ENCODE measurements around the gene NUDT9. TPM values are rescaled to one million over a fixed set of nuclear protein-coding genes. Genes with fewer than 3 reads are reported as not detected.

The NUDT9 gene
- total RNA-seq, 1 experiment from 2014 or later, result 13.3 TPM

Other genes starting within 250 kb of the NUDT9 start
- 7.3 and 8.5 TPM in 2 replicates for gene KLHL8, start 202.0 kb upstream of the NUDT9 start, total RNA-seq (2014; rRNA removed; shearing (Covaris generic))
- 0.10 TPM in 1 of 2 replicates, not detected in the other for gene HSD17B13, start 99.7 kb upstream of the NUDT9 start, total RNA-seq (2014; rRNA removed; shearing (Covaris generic))
- gene HSD17B11, start 31.4 kb upstream of the NUDT9 start, total RNA-seq (2014; rRNA removed; shearing (Covaris generic)), result 107 and 159 TPM in 2 replicates
- gene SPARCL1, start 106.8 kb downstream of the NUDT9 start, total RNA-seq (2014; rRNA removed; shearing (Covaris generic)), result not detected in 2 replicates
- gene DSPP, start 186.0 kb downstream of the NUDT9 start, total RNA-seq (2014; rRNA removed; shearing (Covaris generic)), result not detected in 2 replicates
- gene DMP1, start 227.7 kb downstream of the NUDT9 start, total RNA-seq (2014; rRNA removed; shearing (Covaris generic)), result not detected in 2 replicates